OCI-LY3 (cell line): ENCODE data around the gene NDUFS8.

ENCODE experiments used
- H2AFZ ChIP-seq: fragments of 200-600, 300-600 bp; shearing (Covaris generic); 2 replicates; pipeline ENCODE4 v1.6.0; 2014; ENCODE audit warnings: antibody characterized with exemption, low read depth, low read length
- H3K27ac ChIP-seq: fragments of 200-600, 300-600 bp; sonication (generic); 2 replicates; pipeline ENCODE4 v1.5.1; 2014; ENCODE audit warnings: mild to moderate bottlenecking, low read length, moderate library complexity, mixed read lengths
- H3K27me3 ChIP-seq: fragments of 200-600, 300-600 bp; sonication (generic); 2 replicates; pipeline ENCODE4 v1.6.1; 2014; ENCODE audit warnings: low read depth, low read length, mixed read lengths
- H3K36me3 ChIP-seq: fragments of 200-600, 300-600 bp; sonication (generic); replicated peaks from 2 replicates; pipeline ENCODE3; 2014; ENCODE audit warnings: low read depth, low read length, mixed read lengths
- H3K4me1 ChIP-seq: fragments of 300-600, 200-600 bp; sonication (generic); 2 replicates; pipeline ENCODE4 v1.6.1; 2014; ENCODE audit warnings: low read length, mixed read lengths
- H3K4me2 ChIP-seq: fragments of 200-600, 300-600 bp; sonication (generic); 2 replicates; pipeline ENCODE4 v1.6.1; 2014; ENCODE audit warnings: low read length, mixed read lengths
- H3K4me3 ChIP-seq: fragments of 300-600, 200-600 bp; sonication (generic); 2 replicates; pipeline ENCODE4 v1.5.1; 2014; ENCODE audit warnings: antibody characterized with exemption, mild to moderate bottlenecking, low read length, moderate library complexity
- H3K79me2 ChIP-seq: fragments of 300-600, 200-600 bp; shearing (Covaris generic); 2 replicates; pipeline ENCODE4 v1.6.1; 2014; ENCODE audit warnings: mild to moderate bottlenecking, low read length, mixed read lengths
- H3K9ac ChIP-seq: fragments of 300-600, 200-600 bp; shearing (Covaris generic); 2 replicates; pipeline ENCODE4 v1.6.0; 2014; ENCODE audit warnings: mild to moderate bottlenecking, low read length, moderate library complexity
- H3K9me3 ChIP-seq: fragments of 200-600, 300-600 bp; shearing (Covaris generic); 2 replicates; pipeline ENCODE4 v1.6.1; 2014; ENCODE audit warnings: low read length, mixed read lengths; ENCODE audit not compliant: insufficient read depth
- H4K20me1 ChIP-seq: fragments of 200-600, 300-600 bp; sonication (generic); 2 replicates; pipeline ENCODE4 v1.6.1; 2016; ENCODE audit warnings: low read length, mixed read lengths; ENCODE audit not compliant: insufficient read depth
- CTCF ChIP-seq: fragments of 200-600, 300-600 bp; sonication (generic); IDR thresholded peaks from 2 replicates; pipeline ENCODE4 v1.5.1; 2014; ENCODE audit warnings: antibody characterized with exemption, low read length, low read depth
- EZH2phosphoT487 ChIP-seq: fragments of 200-600 bp; shearing (Covaris generic); IDR thresholded peaks from 2 replicates; pipeline ENCODE4 v1.6.1; 2018; ENCODE audit warnings: antibody characterized with exemption, mixed run types, low read depth

The NDUFS8 gene

GRCh38 chr11:68065841-68066240, 35.4 kb downstream of the NDUFS8 start:
- no peaks in the 10 kb centered on the region; the same call in 1 of the 2 replicates for H4K20me1 ChIP-seq
- no peaks in the 10 kb centered on the region for H3K9me3 ChIP-seq
- H3K36me3 ChIP-seq, result peaks cover 62% of the 10 kb centered on the region
- TF ChIP-seq CTCF (no peak), EZH2phosphoT487 (no peak)
- no peaks in the 10 kb centered on the region for H3K27me3 ChIP-seq
- H2AFZ ChIP-seq, result no peak overlapping the region
- no peaks in the 10 kb centered on the region for H3K4me1 ChIP-seq
- no peaks in the 10 kb centered on the region for H3K79me2 ChIP-seq
- no peak overlapping the region for H3K27ac ChIP-seq
- no peak overlapping the region for H3K4me2 ChIP-seq
- H3K9ac ChIP-seq, result no peak overlapping the region
- no peak overlapping the region for H3K4me3 ChIP-seq

- Histone ChIP-seq H3K9me3 (no peaks in the 10 kb centered on the region), H3K27me3 (no peaks in the 10 kb centered on the region), H4K20me1 (no peaks in the 10 kb centered on the region; the same call in 1 of the 2 replicates), H3K9ac (no peak overlapping the region), H3K4me2 (no peak overlapping the region), H3K4me3 (no peak overlapping the region), H3K27ac (no peak overlapping the region), H3K36me3 (peaks cover 59% of the 10 kb centered on the region), H2AFZ (no peak overlapping the region), H3K4me1 (peaks cover 7% of the 10 kb centered on the region), H3K79me2 (no peaks in the 10 kb centered on the region)
- TF ChIP-seq CTCF (no peak), EZH2phosphoT487 (no peak)
These were observed 36.3 kb downstream of the NDUFS8 start for GRCh38 chr11:68066742-68067141.

GRCh38 chr11:68067991-68068390, 37.5 kb downstream of the NDUFS8 start:
- H3K4me3 ChIP-seq, result no peak overlapping the region
- H2AFZ ChIP-seq, result no peak overlapping the region
- TF ChIP-seq EZH2phosphoT487 (no peak), CTCF (no peak)
- H3K9me3 ChIP-seq, result no peaks in the 10 kb centered on the region
- no peaks in the 10 kb centered on the region; the same call in 1 of the 2 replicates for H4K20me1 ChIP-seq
- H3K9ac ChIP-seq, result no peak overlapping the region
- H3K4me1 ChIP-seq, result peaks cover 11% of the 10 kb centered on the region
- H3K27me3 ChIP-seq, result no peaks in the 10 kb centered on the region
- peaks cover 48% of the 10 kb centered on the region for H3K36me3 ChIP-seq
- H3K4me2 ChIP-seq, result no peak overlapping the region
- H3K79me2 ChIP-seq, result no peaks in the 10 kb centered on the region
- no peak overlapping the region for H3K27ac ChIP-seq

GRCh38 chr11:68071281-68072048, 41.0 kb downstream of the NDUFS8 start:
- H3K79me2 ChIP-seq, result no peaks in the 10 kb centered on the region
- H3K4me3 ChIP-seq, result no peak overlapping the region
- no peak overlapping the region for H2AFZ ChIP-seq
- no peak for TF ChIP-seq CTCF
- TF ChIP-seq EZH2phosphoT487, result no peak
- H3K27me3 ChIP-seq, result no peaks in the 10 kb centered on the region
- H3K9ac ChIP-seq, result no peak overlapping the region
- peaks cover 4% of the 10 kb centered on the region for H4K20me1 ChIP-seq
- peak overlapping the region; percentile 7; the same call in 1 of the 2 replicates for H3K4me2 ChIP-seq
- no peaks in the 10 kb centered on the region for H3K9me3 ChIP-seq
- peaks cover 11% of the 10 kb centered on the region for H3K4me1 ChIP-seq
- peak overlapping the region; percentile 58 for H3K27ac ChIP-seq
- peaks cover 46% of the 10 kb centered on the region for H3K36me3 ChIP-seq
